GM12801 (cell line): ENCODE results near the gene TDRD9.

Experiments used
- TF ChIP-seq, protein P1 (sequence below): IDR thresholded peaks from one replicate; pipeline ENCODE4 v1.5.1; 2011; ENCODE audit warnings: control low read depth; ENCODE audit not compliant: insufficient read length; ENCODE audit errors: extremely low read depth

Gene TDRD9

GRCh38 chr14:103941462-103941861 lies 13.2 kb downstream of the TDRD9 start:
- TF ChIP-seq, protein P1, sequence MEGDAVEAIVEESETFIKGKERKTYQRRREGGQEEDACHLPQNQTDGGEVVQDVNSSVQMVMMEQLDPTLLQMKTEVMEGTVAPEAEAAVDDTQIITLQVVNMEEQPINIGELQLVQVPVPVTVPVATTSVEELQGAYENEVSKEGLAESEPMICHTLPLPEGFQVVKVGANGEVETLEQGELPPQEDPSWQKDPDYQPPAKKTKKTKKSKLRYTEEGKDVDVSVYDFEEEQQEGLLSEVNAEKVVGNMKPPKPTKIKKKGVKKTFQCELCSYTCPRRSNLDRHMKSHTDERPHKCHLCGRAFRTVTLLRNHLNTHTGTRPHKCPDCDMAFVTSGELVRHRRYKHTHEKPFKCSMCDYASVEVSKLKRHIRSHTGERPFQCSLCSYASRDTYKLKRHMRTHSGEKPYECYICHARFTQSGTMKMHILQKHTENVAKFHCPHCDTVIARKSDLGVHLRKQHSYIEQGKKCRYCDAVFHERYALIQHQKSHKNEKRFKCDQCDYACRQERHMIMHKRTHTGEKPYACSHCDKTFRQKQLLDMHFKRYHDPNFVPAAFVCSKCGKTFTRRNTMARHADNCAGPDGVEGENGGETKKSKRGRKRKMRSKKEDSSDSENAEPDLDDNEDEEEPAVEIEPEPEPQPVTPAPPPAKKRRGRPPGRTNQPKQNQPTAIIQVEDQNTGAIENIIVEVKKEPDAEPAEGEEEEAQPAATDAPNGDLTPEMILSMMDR = no peak

DNA sequence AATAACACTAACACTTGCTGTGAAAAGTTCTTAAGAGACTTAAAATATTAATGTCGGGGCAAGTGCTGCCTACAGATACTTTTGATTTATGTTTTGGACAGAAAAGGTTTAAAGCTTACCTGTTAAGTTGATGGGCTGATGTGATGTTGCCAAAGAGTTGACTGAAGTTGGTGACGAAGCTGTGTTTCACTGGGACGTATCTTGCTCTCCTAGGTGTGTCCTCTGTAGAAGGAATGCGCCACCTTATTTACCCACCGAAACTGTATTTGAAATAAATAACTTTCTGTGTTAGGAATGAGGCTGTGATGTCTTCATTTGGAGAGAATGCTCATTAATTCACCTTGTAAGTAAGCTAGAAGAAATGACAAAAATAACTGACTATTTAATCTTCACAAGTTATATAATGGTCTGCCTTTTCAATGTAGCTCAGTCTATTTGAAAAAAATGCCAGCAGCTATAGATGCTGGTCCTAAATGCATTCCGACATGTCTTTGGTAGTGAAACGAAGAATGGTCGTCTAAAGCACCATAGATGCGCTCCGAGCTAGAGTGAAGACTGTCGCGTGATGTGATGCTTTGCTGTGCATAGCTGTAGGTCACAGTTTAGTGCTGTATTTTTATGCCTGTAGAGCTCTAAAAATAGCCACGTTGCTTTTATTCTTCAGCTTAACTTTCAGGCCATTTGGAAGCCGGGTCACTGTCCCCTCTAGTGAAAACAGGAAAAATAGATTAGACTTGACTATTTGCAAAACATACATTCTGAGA lies 13.9 kb downstream of the TDRD9 start, which contains the start of gene RD3L:
Gene RD3L (minus strand): TSS at position 557 of the 764 bp plus-strand sequence. CDS start 834 bp downstream, outside the sequence.
- TF ChIP-seq, protein P1 = no peak

DNA sequence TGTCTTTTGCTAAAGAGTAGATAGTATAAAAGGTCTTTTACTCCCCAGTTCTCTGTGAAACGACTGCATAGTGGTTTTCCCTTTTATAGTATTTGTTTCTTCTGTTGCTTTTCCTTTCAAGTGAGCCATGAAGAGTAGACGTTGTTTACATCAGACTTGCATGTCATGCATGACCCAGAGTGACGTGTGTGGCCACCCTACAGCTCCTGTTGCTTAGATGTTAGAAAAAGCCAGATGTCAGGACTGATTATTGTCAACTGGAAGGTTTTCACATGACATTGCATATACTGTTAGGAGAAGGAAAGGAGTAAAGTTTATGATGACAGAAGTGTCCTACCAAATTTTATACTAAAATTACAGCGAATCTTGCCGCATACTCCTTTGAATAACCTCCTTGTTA lies 15.4 kb downstream of the TDRD9 start:
- TF ChIP-seq, protein P1 = no peak

DNA sequence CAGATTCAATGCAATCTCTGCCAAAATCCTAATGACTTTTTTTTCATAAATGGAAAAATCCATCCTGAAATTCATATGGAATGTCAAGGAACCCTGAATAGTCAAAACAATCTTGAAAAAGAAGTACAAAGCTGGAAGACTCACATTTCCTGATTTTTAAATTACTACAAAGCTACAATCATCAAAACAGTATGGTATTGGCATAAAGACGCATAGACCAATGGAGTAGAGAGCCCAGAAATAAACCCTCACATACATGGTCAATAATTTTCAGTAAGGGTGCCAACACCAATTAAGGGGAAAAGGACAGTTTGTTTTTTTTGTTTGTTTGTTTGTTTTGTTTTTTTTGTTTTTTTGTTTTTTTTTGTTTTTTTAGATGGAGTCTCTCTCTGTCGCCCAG lies 18.7 kb downstream of the TDRD9 start:
- TF ChIP-seq, protein P1 = no peak

DNA sequence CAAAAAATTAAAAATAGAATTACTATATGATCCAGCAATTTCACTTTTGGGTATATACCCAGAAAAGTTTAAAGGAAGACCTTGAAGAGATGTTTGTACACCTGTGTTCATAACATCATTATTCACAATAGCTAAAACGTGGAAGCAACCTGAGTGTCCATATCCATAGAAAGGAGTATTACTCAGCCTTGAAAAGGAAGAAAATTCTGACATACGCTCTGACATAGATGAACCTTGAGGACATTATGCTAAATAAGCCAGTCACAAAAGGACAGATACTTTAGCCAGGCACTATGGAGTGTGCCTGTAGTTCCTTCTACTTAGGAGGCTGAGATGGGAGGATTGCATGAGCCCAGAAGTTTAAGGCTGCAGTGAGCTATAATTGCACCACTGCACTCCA lies 20.2 kb downstream of the TDRD9 start:
- TF ChIP-seq, protein P1 = no peak

GRCh38 chr14:103949131-103949790 lies 21.0 kb downstream of the TDRD9 start:
- TF ChIP-seq, protein P1 = no peak

- TF ChIP-seq, protein P1 = no peak
Measured at GRCh38 chr14:103960457-103961055, 32.3 kb downstream of the TDRD9 start.
